ENCODE data around the gene FNDC3A.

GRCh38 chr13:49221590-49221965 is 245.9 kb downstream of the FNDC3A start:
- TF ChIP-seq CTCF (IDR thresholded peaks at IDR 0.05; ENCODE audit: low read depth, low read length) (no peak), POLR2A (IDR thresholded peaks at IDR 0.05; ENCODE audit: extremely low read depth, insufficient read length) (no peak)

All from NB4 (cell line).